ENCODE measurements around the gene PRICKLE2. TPM values are rescaled to one million over a fixed set of nuclear protein-coding genes. Genes with fewer than 3 reads are reported as not detected.

PRICKLE2 gene
- total RNA-seq, 1 donor from 2014 or later = 10.8 TPM

GRCh38 chr3:64216274-64217147, 8.8 kb downstream of the PRICKLE2 start:
- DNase-seq (ENCODE audit: low read depth) = no peak
- no peak for TF ChIP-seq CTCF (IDR thresholded peaks at IDR 0.05; ENCODE audit: insufficient read depth, low read length, poor library complexity, severe bottlenecking)
- Histone ChIP-seq H3K27me3 (ENCODE audit: control insufficient read depth, insufficient read depth, low read length) (no peaks in the 10 kb centered on the region), H3K36me3 (ENCODE audit: control insufficient read depth, insufficient read depth, low read length) (no peaks in the 10 kb centered on the region), H3K4me3 (ENCODE audit: low read depth, low read length) (no peak overlapping the region)

- H3K4me3 ChIP-seq (ENCODE audit: low read depth, low read length) = no peak overlapping the region
- no peak for TF ChIP-seq CTCF (IDR thresholded peaks at IDR 0.05; ENCODE audit: insufficient read depth, low read length, poor library complexity, severe bottlenecking)
- no peak for DNase-seq (ENCODE audit: low read depth)
- H3K27me3 ChIP-seq (ENCODE audit: control insufficient read depth, insufficient read depth, low read length) = no peaks in the 10 kb centered on the region
- no peaks in the 10 kb centered on the region for H3K36me3 ChIP-seq (ENCODE audit: control insufficient read depth, insufficient read depth, low read length)
Measured at GRCh38 chr3:64215559-64215958, 9.7 kb downstream of the PRICKLE2 start.

DNA sequence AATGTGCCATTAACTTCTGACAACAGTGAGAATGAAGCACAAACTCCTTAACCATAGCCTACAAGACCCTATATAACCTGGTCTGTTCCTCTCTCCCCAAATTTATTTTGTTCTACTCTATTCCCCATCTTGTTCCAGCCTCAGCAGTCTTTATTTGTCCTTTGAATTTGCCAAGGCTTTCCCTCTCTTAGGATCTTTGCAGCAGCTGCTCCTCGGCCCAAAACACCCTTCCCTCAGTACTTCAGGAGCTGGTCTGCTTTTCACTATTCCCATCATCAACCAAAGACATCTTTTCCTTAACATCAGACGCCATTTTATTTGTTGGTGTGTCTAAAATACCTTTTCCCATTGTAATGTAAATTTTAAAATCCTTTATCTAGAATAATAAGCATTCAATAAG, 10.2 kb downstream of the PRICKLE2 start:
- H3K4me3 ChIP-seq (ENCODE audit: low read depth, low read length) = no peak overlapping the region
- no peak for TF ChIP-seq CTCF (IDR thresholded peaks at IDR 0.05; ENCODE audit: insufficient read depth, low read length, poor library complexity, severe bottlenecking)
- DNase-seq (ENCODE audit: low read depth) = no peak
- no peaks in the 10 kb centered on the region for H3K27me3 ChIP-seq (ENCODE audit: control insufficient read depth, insufficient read depth, low read length)
- H3K36me3 ChIP-seq (ENCODE audit: control insufficient read depth, insufficient read depth, low read length) = no peaks in the 10 kb centered on the region

GRCh38 chr3:64214381-64215018, 10.8 kb downstream of the PRICKLE2 start:
- DNase-seq (ENCODE audit: low read depth) = no peak
- Histone ChIP-seq H3K27me3 (ENCODE audit: control insufficient read depth, insufficient read depth, low read length) (no peaks in the 10 kb centered on the region), H3K4me3 (ENCODE audit: low read depth, low read length) (no peak overlapping the region), H3K36me3 (ENCODE audit: control insufficient read depth, insufficient read depth, low read length) (no peaks in the 10 kb centered on the region)
- no peak for TF ChIP-seq CTCF (IDR thresholded peaks at IDR 0.05; ENCODE audit: insufficient read depth, low read length, poor library complexity, severe bottlenecking)

DNA sequence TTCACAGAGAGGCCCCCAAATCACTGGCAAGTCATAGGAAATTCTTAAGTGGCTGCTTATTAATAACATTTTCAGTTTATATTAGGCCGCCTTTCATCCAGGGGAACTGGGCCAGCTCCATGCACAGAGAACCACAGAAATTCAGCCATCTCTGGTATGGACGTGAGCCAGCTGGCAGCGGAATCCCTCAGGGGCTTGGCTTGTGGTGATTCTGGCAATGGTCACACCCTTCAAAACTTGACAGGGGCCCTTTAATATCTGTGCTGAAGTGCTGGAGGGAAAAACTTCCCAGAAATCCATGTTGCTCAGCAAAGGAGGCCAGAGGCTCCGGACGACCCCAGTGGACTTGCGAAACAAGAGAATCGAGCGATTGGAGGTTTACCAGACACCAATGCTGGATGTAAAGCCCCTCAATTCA, 11.3 kb downstream of the PRICKLE2 start:
- no peak for DNase-seq (ENCODE audit: low read depth)
- Histone ChIP-seq H3K36me3 (ENCODE audit: control insufficient read depth, insufficient read depth, low read length) (no peaks in the 10 kb centered on the region), H3K27me3 (ENCODE audit: control insufficient read depth, insufficient read depth, low read length) (no peaks in the 10 kb centered on the region), H3K4me3 (ENCODE audit: low read depth, low read length) (no peak overlapping the region)
- TF ChIP-seq CTCF (IDR thresholded peaks at IDR 0.05; ENCODE audit: insufficient read depth, low read length, poor library complexity, severe bottlenecking) = no peak

Measured in kidney epithelial cell (primary cell).